Activated CD4-positive, alpha-beta T cell treated with anti-CD3 and anti-CD28 coated beads, Interleukin-2, amount 10 ng/mL, durations not matched to agents 24 days and 14 days (primary cell): Measurements from ENCODE around the gene HMCN1. TPM values are rescaled to one million over a fixed set of nuclear protein-coding genes. Genes with fewer than 3 reads are reported as not detected.

Experiments
- DNase-seq: peaks from one replicate; pipeline ENCODE4 v3.0.0; 2022
- H3K27ac Mint-ChIP-seq: one replicate; pipeline ENCODE4 v1.8.0; 2022; ENCODE audit warnings: mild to moderate bottlenecking, mixed read lengths
- H3K27me3 Mint-ChIP-seq: one replicate; pipeline ENCODE4 v1.8.0; 2022; ENCODE audit warnings: mixed read lengths
- H3K36me3 Mint-ChIP-seq: one replicate; pipeline ENCODE4 v1.8.0; 2022; ENCODE audit warnings: low read depth, mild to moderate bottlenecking, mixed read lengths
- H3K4me1 Mint-ChIP-seq: one replicate; pipeline ENCODE4 v1.8.0; 2021; ENCODE audit warnings: mixed read lengths
- H3K4me3 Mint-ChIP-seq: one replicate; pipeline ENCODE4 v1.8.0; 2022; ENCODE audit warnings: mild to moderate bottlenecking, moderate library complexity, mixed read lengths
- H3K9me3 Mint-ChIP-seq: one replicate; pipeline ENCODE4 v1.8.0; 2021; ENCODE audit warnings: mixed read lengths
- intact Hi-C: fragments of 100-400 bp; cut with micrococcal nuclease; formaldehyde crosslinking; loops from one replicate; pipeline ENCODE4 v1.15.1; 2023
- total RNA-seq: library from RNA; stranded (reverse); gene quantifications from 2 replicates; pipeline ENCODE4 v1.2.3, GENCODE V29; 2022

Gene HMCN1
- total RNA-seq, 1 donor from 2014 or later: not detected

GRCh38 chr1:185933580-185933979 is 199.4 kb downstream of the HMCN1 start:
- Mint-ChIP-seq H3K4me3 (no peak overlapping the region), H3K9me3 (peaks cover 3% of the 10 kb centered on the region), H3K4me1 (no peaks in the 10 kb centered on the region), H3K27me3 (peaks cover 4% of the 10 kb centered on the region), H3K27ac (no peak overlapping the region), H3K36me3 (no peaks in the 10 kb centered on the region)
- intact Hi-C loops: no loop called here
- DNase-seq: no peak

- no peak overlapping the region for H3K27ac Mint-ChIP-seq
- no peak overlapping the region for H3K4me3 Mint-ChIP-seq
- H3K27me3 Mint-ChIP-seq: peaks cover 4% of the 10 kb centered on the region
- no peaks in the 10 kb centered on the region for H3K36me3 Mint-ChIP-seq
- H3K9me3 Mint-ChIP-seq: peaks cover 3% of the 10 kb centered on the region
- no peaks in the 10 kb centered on the region for H3K4me1 Mint-ChIP-seq
- DNase-seq: no peak
- intact Hi-C loops: no loop called here
These were observed 200.4 kb downstream of the HMCN1 start for GRCh38 chr1:185934476-185935189.

- Mint-ChIP-seq H3K27me3 (peaks cover 4% of the 10 kb centered on the region), H3K27ac (no peak overlapping the region), H3K36me3 (no peaks in the 10 kb centered on the region), H3K9me3 (peaks cover 3% of the 10 kb centered on the region), H3K4me3 (no peak overlapping the region), H3K4me1 (no peaks in the 10 kb centered on the region)
- intact Hi-C loops: no loop called here
- DNase-seq: no peak
These were observed 201.2 kb downstream of the HMCN1 start for GRCh38 chr1:185935360-185935759.

GRCh38 chr1:185936641-185937040 is 202.4 kb downstream of the HMCN1 start:
- intact Hi-C loops: no loop called here
- peaks cover 4% of the 10 kb centered on the region for H3K27me3 Mint-ChIP-seq
- peaks cover 3% of the 10 kb centered on the region for H3K9me3 Mint-ChIP-seq
- no peaks in the 10 kb centered on the region for H3K4me1 Mint-ChIP-seq
- H3K27ac Mint-ChIP-seq: no peak overlapping the region
- no peaks in the 10 kb centered on the region for H3K36me3 Mint-ChIP-seq
- no peak for DNase-seq
- H3K4me3 Mint-ChIP-seq: no peak overlapping the region

- Mint-ChIP-seq H3K4me1 (no peaks in the 10 kb centered on the region), H3K4me3 (no peak overlapping the region), H3K27ac (no peak overlapping the region), H3K27me3 (peaks cover 2% of the 10 kb centered on the region), H3K9me3 (peaks cover 3% of the 10 kb centered on the region), H3K36me3 (no peaks in the 10 kb centered on the region)
- intact Hi-C loops: no loop called here
- no peak for DNase-seq
These were observed 204.2 kb downstream of the HMCN1 start for GRCh38 chr1:185938396-185938795.

- H3K4me1 Mint-ChIP-seq: no peaks in the 10 kb centered on the region
- H3K4me3 Mint-ChIP-seq: no peak overlapping the region
- H3K27me3 Mint-ChIP-seq: peaks cover 2% of the 10 kb centered on the region
- H3K27ac Mint-ChIP-seq: no peak overlapping the region
- intact Hi-C loops: no loop called here
- H3K36me3 Mint-ChIP-seq: no peaks in the 10 kb centered on the region
- DNase-seq: no peak
- H3K9me3 Mint-ChIP-seq: peaks cover 3% of the 10 kb centered on the region
These were observed 205.0 kb downstream of the HMCN1 start for GRCh38 chr1:185939142-185939541.

GRCh38 chr1:185942961-185943360 is 208.8 kb downstream of the HMCN1 start:
- no peak for DNase-seq
- Mint-ChIP-seq H3K36me3 (no peaks in the 10 kb centered on the region), H3K27ac (no peak overlapping the region), H3K4me1 (no peaks in the 10 kb centered on the region), H3K27me3 (peaks cover 4% of the 10 kb centered on the region), H3K9me3 (no peaks in the 10 kb centered on the region), H3K4me3 (no peak overlapping the region)
- intact Hi-C loops: no loop called here

GRCh38 chr1:185956881-185957280 is 222.7 kb downstream of the HMCN1 start:
- Mint-ChIP-seq H3K9me3 (no peaks in the 10 kb centered on the region), H3K27me3 (no peaks in the 10 kb centered on the region), H3K27ac (no peak overlapping the region), H3K4me1 (no peaks in the 10 kb centered on the region), H3K36me3 (no peaks in the 10 kb centered on the region), H3K4me3 (no peak overlapping the region)
- DNase-seq: no peak
- intact Hi-C loops: no loop called here

GRCh38 chr1:185957441-185958363 is 223.5 kb downstream of the HMCN1 start:
- no peak overlapping the region for H3K27ac Mint-ChIP-seq
- intact Hi-C loops: no loop called here
- no peaks in the 10 kb centered on the region for H3K36me3 Mint-ChIP-seq
- H3K4me3 Mint-ChIP-seq: no peak overlapping the region
- no peaks in the 10 kb centered on the region for H3K4me1 Mint-ChIP-seq
- H3K9me3 Mint-ChIP-seq: no peaks in the 10 kb centered on the region
- no peaks in the 10 kb centered on the region for H3K27me3 Mint-ChIP-seq
- DNase-seq: no peak

GRCh38 chr1:185960422-185961321 is 226.5 kb downstream of the HMCN1 start:
- DNase-seq: no peak
- no peaks in the 10 kb centered on the region for H3K36me3 Mint-ChIP-seq
- H3K4me1 Mint-ChIP-seq: no peaks in the 10 kb centered on the region
- intact Hi-C loops: no loop called here
- no peaks in the 10 kb centered on the region for H3K27me3 Mint-ChIP-seq
- no peak overlapping the region for H3K27ac Mint-ChIP-seq
- no peaks in the 10 kb centered on the region for H3K9me3 Mint-ChIP-seq
- no peak overlapping the region for H3K4me3 Mint-ChIP-seq

GRCh38 chr1:185961664-185962063 is 227.5 kb downstream of the HMCN1 start:
- no peaks in the 10 kb centered on the region for H3K4me1 Mint-ChIP-seq
- no peaks in the 10 kb centered on the region for H3K36me3 Mint-ChIP-seq
- intact Hi-C loops: no loop called here
- no peaks in the 10 kb centered on the region for H3K9me3 Mint-ChIP-seq
- H3K4me3 Mint-ChIP-seq: no peak overlapping the region
- H3K27me3 Mint-ChIP-seq: peaks cover 3% of the 10 kb centered on the region
- no peak for DNase-seq
- H3K27ac Mint-ChIP-seq: no peak overlapping the region

- H3K27me3 Mint-ChIP-seq: peaks cover 5% of the 10 kb centered on the region
- H3K9me3 Mint-ChIP-seq: no peaks in the 10 kb centered on the region
- no peaks in the 10 kb centered on the region for H3K4me1 Mint-ChIP-seq
- intact Hi-C loops: no loop called here
- DNase-seq: no peak
- no peak overlapping the region for H3K4me3 Mint-ChIP-seq
- no peaks in the 10 kb centered on the region for H3K36me3 Mint-ChIP-seq
- H3K27ac Mint-ChIP-seq: no peak overlapping the region
These were observed 230.8 kb downstream of the HMCN1 start for GRCh38 chr1:185964946-185965345.

GRCh38 chr1:185965870-185966269 is 231.7 kb downstream of the HMCN1 start:
- Mint-ChIP-seq H3K27me3 (peaks cover 5% of the 10 kb centered on the region), H3K9me3 (no peaks in the 10 kb centered on the region), H3K27ac (no peak overlapping the region), H3K4me1 (no peaks in the 10 kb centered on the region), H3K4me3 (no peak overlapping the region), H3K36me3 (no peaks in the 10 kb centered on the region)
- intact Hi-C loops: no loop called here
- DNase-seq: no peak
